HCT116 (cell line): Measurements from ENCODE around the gene HHAT.

ENCODE experiments used
- CBX3 ChIP-seq: IDR thresholded peaks from 2 replicates; pipeline ENCODE4 v1.6.1; 2012; ENCODE audit warnings: low read depth
- CTCF ChIP-seq, 3 experiments: fragments of 200-600 bp in 1 of 3; sonication (generic) in 1 of 3; IDR thresholded peaks in 2 of 3; conservative IDR thresholded peaks in 1 of 3; 2 replicates each; pipeline ENCODE4 v1.5.1; 2012 to 2017; ENCODE audit warnings: low read depth in 2 of 3, low read length in 2 of 3, antibody characterized with exemption in 1 of 3, borderline replicate concordance in 1 of 3, control low read depth in 1 of 3, mild to moderate bottlenecking in 1 of 3, mixed read lengths in 1 of 3, mixed run types in 1 of 3, moderate library complexity in 1 of 3; ENCODE audit not compliant: insufficient read depth in 1 of 3
- EZH2 ChIP-seq: fragments of 200-600 bp; sonication (generic); IDR thresholded peaks from 2 replicates; pipeline ENCODE4 v1.6.1; 2017; ENCODE audit warnings: antibody characterized with exemption, mixed run types
- RAD21 ChIP-seq: IDR thresholded peaks from 2 replicates; pipeline ENCODE4 v1.6.1; 2012; ENCODE audit warnings: low read depth, mild to moderate bottlenecking

DNA sequence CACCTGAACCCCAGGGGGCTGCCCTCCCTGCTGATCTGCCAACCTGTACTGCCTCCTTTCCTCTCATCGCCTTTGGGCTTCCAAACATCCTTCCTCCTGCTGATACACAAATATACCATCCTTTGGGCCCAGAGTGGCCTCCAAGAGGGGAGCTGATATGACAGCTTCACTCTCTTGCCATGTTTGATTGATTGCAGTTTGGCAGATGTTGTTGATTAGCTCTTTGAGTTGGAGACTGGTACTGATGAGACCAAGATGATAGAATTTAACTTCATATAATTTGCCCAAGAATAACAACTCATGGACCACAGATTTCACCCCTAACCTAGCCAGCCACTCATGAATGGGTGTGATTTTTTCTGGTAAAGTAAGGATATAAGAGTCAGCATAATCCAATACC lies 227.8 kb downstream of the HHAT start:
- no peak for TF ChIP-seq CTCF (IDR thresholded peaks at IDR 0.05 in 2 of 3, conservative IDR thresholded peaks at IDR 0.05 in 1 of 3; ENCODE audit: borderline replicate concordance in 1 of 3, insufficient read depth in 1 of 3, low read depth in 2 of 3, low read length in 2 of 3)
- TF ChIP-seq CBX3 = no peak
- no peak for TF ChIP-seq EZH2
- TF ChIP-seq RAD21 = no peak
